Measurements from ENCODE around the gene ZNF516. TPM values are rescaled to one million over a fixed set of nuclear protein-coding genes. Genes with fewer than 3 reads are reported as not detected.

Gene ZNF516
- total and polyA plus RNA-seq, 2 of the 13 experiments (the other 11 are each of a cell fraction or from before 2014, with no cell fraction given): 16.6 to 18.7 TPM

- H3K79me2 ChIP-seq (ENCODE audit: insufficient read depth, low read length): peaks cover 56% of the 10 kb centered on the region
- FAIRE-seq (no peak), ATAC-seq (no peak; the same call in 2 of the 3 replicates), DNase-seq (ENCODE audit: low spot score) (no peak)
- H3K27me3 ChIP-seq (ENCODE audit: control insufficient read depth in 1 of 2, insufficient read depth in 2 of 2, low read length in 2 of 2): no peaks in the 10 kb centered on the region
- ChIA-PET CTCF (ENCODE audit: low intra/inter-chr PET ratio, low total read pairs) (no interaction called here), POLR2A (no interaction called here)
- H3K4me3 ChIP-seq (replicated peaks in 1 of 3; ENCODE audit: insufficient read depth in 1 of 3, low read depth in 2 of 3, low read length in 3 of 3): no peak overlapping the region
- 100% methylated on average over 7 of the region's 17 CpGs for WGBS (ENCODE audit: low lambda C conversion rate)
- peaks cover 5 to 21% of the 10 kb centered on the region in 2 experiments; a peak in 3 of 5 replicates for H3K36me3 ChIP-seq (replicated peaks in 1 of 2; ENCODE audit: control insufficient read depth in 1 of 2, insufficient read depth in 2 of 2, low read length in 2 of 2)
- H3K4me1 ChIP-seq (ENCODE audit: insufficient read depth, low read length): no peaks in the 10 kb centered on the region
- H4K20me1 ChIP-seq (ENCODE audit: insufficient read depth, low read length): peaks cover 59% of the 10 kb centered on the region
- intact Hi-C loops (cut with micrococcal nuclease; ENCODE audit: unreplicated experiment) (no loop called here), in situ Hi-C loops (cut with HindIII; ENCODE audit: extremely low pct_ligation_motif_present, low pct_unique_long_range_greater_than_20kb) (no loop called here)
- no peak overlapping the region for H3K27ac ChIP-seq (ENCODE audit: extremely low read length, insufficient read depth, low read length)
- BruUV-seq (replicated peaks): no TSS peak
- no peaks in the 10 kb centered on the region for H3K9me3 ChIP-seq (ENCODE audit: low read length)
- no peak overlapping the region for H2AFZ ChIP-seq (ENCODE audit: low read length)
- H3K4me2 ChIP-seq (ENCODE audit: low read depth, low read length): no peak overlapping the region
- H3K9ac ChIP-seq (ENCODE audit: insufficient read depth, low read depth, low read length): no peak overlapping the region
- TF ChIP-seq GRHL1 (CRISPR knock-in tag; conservative IDR thresholded peaks at IDR 0.05) (no peak), ZNF230 (CRISPR knock-in tag; IDR thresholded peaks at IDR 0.05) (no peak), ARNT2 (CRISPR knock-in tag; IDR thresholded peaks at IDR 0.05; ENCODE audit: low read depth) (no peak), ZNF674 (CRISPR knock-in tag; IDR thresholded peaks at IDR 0.05; ENCODE audit: low read depth) (no peak), KAT2B (IDR thresholded peaks at IDR 0.05; ENCODE audit: borderline replicate concordance, low read depth, low read length) (no peak), PHF5A (CRISPR knock-in tag; IDR thresholded peaks at IDR 0.05; ENCODE audit: low read depth, unreplicated experiment) (no peak), SSRP1 (CRISPR knock-in tag; IDR thresholded peaks at IDR 0.05) (no peak), FOXA3 (CRISPR knock-in tag; IDR thresholded peaks at IDR 0.05) (no peak)
- TF ChIP-seq, protein P1, sequence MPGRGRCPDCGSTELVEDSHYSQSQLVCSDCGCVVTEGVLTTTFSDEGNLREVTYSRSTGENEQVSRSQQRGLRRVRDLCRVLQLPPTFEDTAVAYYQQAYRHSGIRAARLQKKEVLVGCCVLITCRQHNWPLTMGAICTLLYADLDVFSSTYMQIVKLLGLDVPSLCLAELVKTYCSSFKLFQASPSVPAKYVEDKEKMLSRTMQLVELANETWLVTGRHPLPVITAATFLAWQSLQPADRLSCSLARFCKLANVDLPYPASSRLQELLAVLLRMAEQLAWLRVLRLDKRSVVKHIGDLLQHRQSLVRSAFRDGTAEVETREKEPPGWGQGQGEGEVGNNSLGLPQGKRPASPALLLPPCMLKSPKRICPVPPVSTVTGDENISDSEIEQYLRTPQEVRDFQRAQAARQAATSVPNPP (CRISPR knock-in tag; IDR thresholded peaks at IDR 0.05): no peak
- TF ChIP-seq, protein P2, sequence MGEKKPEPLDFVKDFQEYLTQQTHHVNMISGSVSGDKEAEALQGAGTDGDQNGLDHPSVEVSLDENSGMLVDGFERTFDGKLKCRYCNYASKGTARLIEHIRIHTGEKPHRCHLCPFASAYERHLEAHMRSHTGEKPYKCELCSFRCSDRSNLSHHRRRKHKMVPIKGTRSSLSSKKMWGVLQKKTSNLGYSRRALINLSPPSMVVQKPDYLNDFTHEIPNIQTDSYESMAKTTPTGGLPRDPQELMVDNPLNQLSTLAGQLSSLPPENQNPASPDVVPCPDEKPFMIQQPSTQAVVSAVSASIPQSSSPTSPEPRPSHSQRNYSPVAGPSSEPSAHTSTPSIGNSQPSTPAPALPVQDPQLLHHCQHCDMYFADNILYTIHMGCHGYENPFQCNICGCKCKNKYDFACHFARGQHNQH (CRISPR knock-in tag; IDR thresholded peaks at IDR 0.05): no peak
- TF ChIP-seq, protein P3, sequence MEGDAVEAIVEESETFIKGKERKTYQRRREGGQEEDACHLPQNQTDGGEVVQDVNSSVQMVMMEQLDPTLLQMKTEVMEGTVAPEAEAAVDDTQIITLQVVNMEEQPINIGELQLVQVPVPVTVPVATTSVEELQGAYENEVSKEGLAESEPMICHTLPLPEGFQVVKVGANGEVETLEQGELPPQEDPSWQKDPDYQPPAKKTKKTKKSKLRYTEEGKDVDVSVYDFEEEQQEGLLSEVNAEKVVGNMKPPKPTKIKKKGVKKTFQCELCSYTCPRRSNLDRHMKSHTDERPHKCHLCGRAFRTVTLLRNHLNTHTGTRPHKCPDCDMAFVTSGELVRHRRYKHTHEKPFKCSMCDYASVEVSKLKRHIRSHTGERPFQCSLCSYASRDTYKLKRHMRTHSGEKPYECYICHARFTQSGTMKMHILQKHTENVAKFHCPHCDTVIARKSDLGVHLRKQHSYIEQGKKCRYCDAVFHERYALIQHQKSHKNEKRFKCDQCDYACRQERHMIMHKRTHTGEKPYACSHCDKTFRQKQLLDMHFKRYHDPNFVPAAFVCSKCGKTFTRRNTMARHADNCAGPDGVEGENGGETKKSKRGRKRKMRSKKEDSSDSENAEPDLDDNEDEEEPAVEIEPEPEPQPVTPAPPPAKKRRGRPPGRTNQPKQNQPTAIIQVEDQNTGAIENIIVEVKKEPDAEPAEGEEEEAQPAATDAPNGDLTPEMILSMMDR (CRISPR knock-in tag; IDR thresholded peaks at IDR 0.05): no peak
Measured at GRCh38 chr18:76390452-76391035, 104.5 kb downstream of the ZNF516 start.
